Measurements from ENCODE around the gene SLC12A9. TPM values are rescaled to one million over a fixed set of nuclear protein-coding genes. Genes with fewer than 3 reads are reported as not detected.
"Not testable (repeated sequence)": the region's sequence is repeated elsewhere in the genome, so short reads cannot be mapped to it uniquely, and the experiment has no call there.

The SLC12A9 gene
- total and polyA plus RNA-seq, 4 donors: 8.5 to 43.9 (median 27.3) TPM

DNA sequence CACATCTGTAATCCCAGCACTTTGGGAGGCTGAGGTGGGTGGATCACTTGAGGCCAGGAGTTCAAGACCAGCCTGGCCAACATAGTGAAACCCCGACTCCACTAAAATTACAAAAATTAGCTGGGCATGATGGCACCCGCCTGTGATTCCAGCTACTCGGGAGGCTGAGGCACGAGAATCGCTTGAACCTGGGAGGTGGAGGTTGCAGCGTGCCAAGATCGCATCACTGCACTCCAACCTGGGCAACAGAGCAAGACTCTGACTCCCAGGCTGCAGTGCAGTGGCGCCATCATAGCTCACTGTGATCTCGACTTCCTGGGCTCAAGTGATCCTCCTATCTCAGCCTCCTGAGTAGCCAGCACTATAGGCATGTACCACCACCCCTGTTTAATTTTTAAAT lies 2.4 kb downstream of the SLC12A9 start:
- not testable (repeated sequence) for H3K27ac ChIP-seq (ENCODE audit: low read depth in 1 of 2, low read length in 2 of 2); H3K4me3 ChIP-seq (ENCODE audit: low read length in 2 of 2); H3K27me3 ChIP-seq (ENCODE audit: control insufficient read depth in 1 of 2, insufficient read depth in 2 of 2, low read length in 1 of 2); H3K36me3 ChIP-seq (ENCODE audit: control insufficient read depth in 1 of 2, insufficient read depth in 2 of 2, low read length in 1 of 2); DNase-seq; H3K9me3 ChIP-seq (ENCODE audit: control insufficient read depth, low read length); H3K4me1 ChIP-seq (ENCODE audit: control insufficient read depth in 1 of 2, insufficient read depth in 2 of 2, low read length in 2 of 2); ATAC-seq (ENCODE audit: low FRiP score)
- intact Hi-C loops (cut with DNase I): loop anchor here in 1 of 2 donors (10.0 kb wide), 1 partner anchor 380 kb away; the partner anchor contains the start of gene TSC22D4
- WGBS, 2 donors: 94 to 96% methylated on average over 9 of the region's 9 CpGs

DNA sequence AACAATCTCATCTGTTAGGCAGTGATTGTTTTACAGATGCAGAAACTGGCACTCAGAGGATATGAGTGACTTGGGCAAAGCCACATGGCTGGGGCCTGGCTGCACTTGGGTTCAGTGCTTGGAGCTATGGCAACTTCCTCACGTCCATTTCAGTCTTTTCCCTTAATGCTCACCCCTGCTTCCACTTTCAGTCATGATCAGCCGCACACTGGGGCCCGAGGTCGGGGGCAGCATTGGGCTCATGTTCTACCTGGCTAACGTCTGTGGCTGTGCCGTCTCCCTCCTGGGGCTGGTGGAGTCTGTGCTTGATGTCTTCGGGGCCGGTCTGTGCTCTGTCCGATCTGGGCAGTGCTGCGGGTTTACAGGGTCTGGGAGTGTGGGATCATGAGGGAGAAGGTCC lies 3.0 kb downstream of the SLC12A9 start:
- Histone ChIP-seq H3K4me1 (ENCODE audit: control insufficient read depth in 1 of 2, insufficient read depth in 2 of 2, low read length in 2 of 2) (no peaks in the 10 kb centered on the region), H3K9me3 (ENCODE audit: control insufficient read depth, low read length) (no peaks in the 10 kb centered on the region), H3K27ac (ENCODE audit: low read depth in 1 of 2, low read length in 2 of 2) (no peak overlapping the region), H3K27me3 (ENCODE audit: control insufficient read depth in 1 of 2, insufficient read depth in 2 of 2, low read length in 1 of 2) (no peaks in the 10 kb centered on the region), H3K4me3 (ENCODE audit: low read length in 2 of 2) (no peak overlapping the region), H3K36me3 (ENCODE audit: control insufficient read depth in 1 of 2, insufficient read depth in 2 of 2, low read length in 1 of 2) (no peaks in the 10 kb centered on the region)
- 87% methylated on average over 10 of the region's 10 CpGs for WGBS, 2 donors
- intact Hi-C loops (cut with DNase I): loop anchor here in 1 of 2 donors (10.0 kb wide), 1 partner anchor 381 kb away; the partner anchor contains the start of gene TSC22D4
- DNase-seq: no peak
- ATAC-seq (ENCODE audit: low FRiP score): no peak

DNA sequence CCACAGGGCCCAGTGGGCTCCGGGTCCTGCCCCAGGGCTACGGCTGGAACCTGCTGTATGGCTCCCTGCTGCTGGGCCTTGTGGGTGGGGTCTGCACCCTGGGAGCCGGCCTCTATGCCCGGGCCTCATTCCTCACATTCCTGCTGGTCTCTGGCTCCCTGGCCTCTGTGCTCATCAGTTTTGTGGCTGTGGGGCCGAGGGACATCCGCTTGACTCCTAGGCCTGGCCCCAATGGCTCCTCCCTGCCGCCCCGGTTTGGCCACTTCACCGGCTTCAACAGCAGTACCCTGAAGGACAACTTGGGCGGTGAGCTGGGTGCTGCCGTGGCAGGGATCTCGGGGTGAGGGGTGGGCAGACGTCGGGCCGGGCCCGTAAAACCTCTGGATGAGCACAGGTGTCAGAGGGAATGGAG lies 4.4 kb downstream of the SLC12A9 start:
- Histone ChIP-seq H3K4me3 (ENCODE audit: low read length in 2 of 2) (no peak overlapping the region), H3K4me1 (ENCODE audit: control insufficient read depth in 1 of 2, insufficient read depth in 2 of 2, low read length in 2 of 2) (no peaks in the 10 kb centered on the region), H3K27ac (ENCODE audit: low read depth in 1 of 2, low read length in 2 of 2) (no peak overlapping the region), H3K9me3 (ENCODE audit: control insufficient read depth, low read length) (no peaks in the 10 kb centered on the region), H3K27me3 (ENCODE audit: control insufficient read depth in 1 of 2, insufficient read depth in 2 of 2, low read length in 1 of 2) (no peaks in the 10 kb centered on the region), H3K36me3 (ENCODE audit: control insufficient read depth in 1 of 2, insufficient read depth in 2 of 2, low read length in 1 of 2) (no peaks in the 10 kb centered on the region)
- WGBS, 2 donors: 88 to 91% methylated on average over 16 of the region's 16 CpGs
- ATAC-seq (ENCODE audit: low FRiP score) (no peak), DNase-seq (no peak)
- intact Hi-C loops (cut with DNase I): loop anchor here in 1 of 2 donors (10.0 kb wide), 1 partner anchor 382 kb away; the partner anchor contains the start of gene TSC22D4

DNA sequence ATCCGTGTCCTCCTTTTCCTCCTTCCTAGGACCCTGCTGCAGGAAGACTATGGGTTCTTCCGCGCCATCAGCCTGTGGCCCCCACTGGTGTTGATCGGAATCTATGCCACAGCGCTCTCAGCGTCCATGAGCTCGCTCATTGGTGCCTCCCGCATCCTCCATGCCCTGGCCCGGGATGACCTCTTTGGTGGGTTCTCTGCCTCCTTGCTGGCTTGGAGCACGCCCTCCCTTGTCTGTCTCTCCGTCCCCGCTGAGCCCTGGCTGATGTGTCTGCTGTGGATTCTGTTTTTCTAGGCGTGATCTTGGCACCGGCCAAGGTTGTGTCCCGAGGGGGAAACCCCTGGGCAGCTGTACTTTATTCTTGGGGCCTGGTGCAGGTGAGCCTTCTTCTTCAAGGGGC lies 7.3 kb downstream of the SLC12A9 start:
- 80 to 82% methylated on average over 15 of the region's 15 CpGs for WGBS, 2 donors
- Histone ChIP-seq H3K36me3 (ENCODE audit: control insufficient read depth in 1 of 2, insufficient read depth in 2 of 2, low read length in 1 of 2) (no peaks in the 10 kb centered on the region), H3K9me3 (ENCODE audit: control insufficient read depth, low read length) (no peaks in the 10 kb centered on the region), H3K27ac (ENCODE audit: low read depth in 1 of 2, low read length in 2 of 2) (no peak overlapping the region), H3K27me3 (ENCODE audit: control insufficient read depth in 1 of 2, insufficient read depth in 2 of 2, low read length in 1 of 2) (no peaks in the 10 kb centered on the region), H3K4me3 (ENCODE audit: low read length in 2 of 2) (no peak overlapping the region), H3K4me1 (ENCODE audit: control insufficient read depth in 1 of 2, insufficient read depth in 2 of 2, low read length in 2 of 2) (no peaks in the 10 kb centered on the region)
- ATAC-seq (ENCODE audit: low FRiP score) (no peak), DNase-seq (no peak)
- intact Hi-C loops (cut with DNase I): loop anchor here in 1 of 2 donors (10.0 kb wide), 1 partner anchor 385 kb away; the partner anchor contains the start of gene TSC22D4

DNA sequence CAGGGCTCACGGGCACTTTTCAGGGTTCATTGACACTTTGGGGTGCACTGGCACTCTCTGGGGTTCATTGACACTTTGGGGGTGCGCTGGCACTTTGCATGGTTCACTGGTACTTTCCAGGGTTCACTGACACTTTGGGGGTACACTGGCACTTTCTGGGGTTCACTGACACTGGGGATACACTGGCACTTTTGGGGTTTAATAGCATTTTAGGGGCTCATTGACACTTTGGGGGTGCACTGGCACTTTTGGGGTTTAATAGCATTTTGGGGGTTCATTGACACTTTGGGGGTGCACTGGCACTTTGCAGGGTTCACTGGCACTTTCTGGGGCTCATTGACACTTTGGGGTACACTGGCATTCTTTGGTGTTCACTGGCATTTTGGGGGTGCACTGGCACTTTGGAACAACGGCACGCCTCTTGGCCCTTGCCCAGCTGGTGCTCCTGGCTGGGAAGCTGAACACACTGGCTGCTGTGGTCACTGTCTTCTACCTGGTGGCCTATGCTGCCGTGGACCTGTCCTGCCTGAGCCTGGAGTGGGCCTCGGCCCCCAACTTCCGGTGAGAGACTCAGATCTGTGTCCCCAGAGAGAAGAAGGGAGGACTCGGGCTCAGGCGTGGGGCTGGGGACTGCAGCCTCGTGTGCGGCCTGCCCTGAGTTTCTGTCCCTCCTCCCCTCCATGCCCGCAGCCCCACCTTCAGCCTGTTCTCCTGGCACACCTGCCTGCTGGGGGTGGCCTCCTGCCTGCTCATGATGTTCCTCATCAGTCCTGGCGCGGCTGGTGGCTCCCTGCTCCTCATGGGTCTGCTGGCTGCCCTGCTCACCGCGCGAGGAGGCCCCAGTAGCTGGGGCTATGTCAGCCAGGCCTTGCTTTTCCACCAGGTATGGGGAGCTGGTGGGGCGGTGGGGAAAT lies 8.4 kb downstream of the SLC12A9 start:
- Histone ChIP-seq H3K27me3 (ENCODE audit: control insufficient read depth in 1 of 2, insufficient read depth in 2 of 2, low read length in 1 of 2) (no peaks in the 10 kb centered on the region), H3K27ac (ENCODE audit: low read depth in 1 of 2, low read length in 2 of 2) (no peak overlapping the region), H3K9me3 (ENCODE audit: control insufficient read depth, low read length) (no peaks in the 10 kb centered on the region), H3K4me1 (ENCODE audit: control insufficient read depth in 1 of 2, insufficient read depth in 2 of 2, low read length in 2 of 2) (no peaks in the 10 kb centered on the region), H3K4me3 (ENCODE audit: low read length in 2 of 2) (no peak overlapping the region), H3K36me3 (ENCODE audit: control insufficient read depth in 1 of 2, insufficient read depth in 2 of 2, low read length in 1 of 2) (no peaks in the 10 kb centered on the region)
- intact Hi-C loops (cut with DNase I): no loop called here
- no peak for DNase-seq
- 92% methylated on average over 18 of the region's 18 CpGs for WGBS, 2 donors
- no peak for ATAC-seq (ENCODE audit: low FRiP score)

DNA sequence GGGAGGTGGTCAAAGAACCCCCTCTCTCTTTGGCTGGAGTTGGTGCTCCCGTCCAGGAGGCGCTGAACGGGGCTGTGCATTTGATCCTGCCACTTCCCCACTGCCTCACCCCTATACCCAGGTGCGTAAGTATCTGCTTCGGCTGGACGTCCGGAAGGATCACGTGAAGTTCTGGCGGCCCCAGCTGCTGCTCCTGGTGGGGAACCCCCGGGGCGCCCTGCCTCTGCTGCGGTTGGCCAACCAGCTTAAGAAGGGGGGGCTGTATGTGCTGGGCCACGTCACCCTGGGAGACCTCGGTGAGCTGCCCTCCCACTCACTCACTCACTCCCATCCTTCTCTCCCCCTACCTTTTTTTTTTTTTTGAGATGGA lies 9.1 kb downstream of the SLC12A9 start:
- no peaks in the 10 kb centered on the region for H3K36me3 ChIP-seq (ENCODE audit: control insufficient read depth in 1 of 2, insufficient read depth in 2 of 2, low read length in 1 of 2)
- WGBS, 2 donors: 95% methylated on average over 14 of the region's 14 CpGs

DNA sequence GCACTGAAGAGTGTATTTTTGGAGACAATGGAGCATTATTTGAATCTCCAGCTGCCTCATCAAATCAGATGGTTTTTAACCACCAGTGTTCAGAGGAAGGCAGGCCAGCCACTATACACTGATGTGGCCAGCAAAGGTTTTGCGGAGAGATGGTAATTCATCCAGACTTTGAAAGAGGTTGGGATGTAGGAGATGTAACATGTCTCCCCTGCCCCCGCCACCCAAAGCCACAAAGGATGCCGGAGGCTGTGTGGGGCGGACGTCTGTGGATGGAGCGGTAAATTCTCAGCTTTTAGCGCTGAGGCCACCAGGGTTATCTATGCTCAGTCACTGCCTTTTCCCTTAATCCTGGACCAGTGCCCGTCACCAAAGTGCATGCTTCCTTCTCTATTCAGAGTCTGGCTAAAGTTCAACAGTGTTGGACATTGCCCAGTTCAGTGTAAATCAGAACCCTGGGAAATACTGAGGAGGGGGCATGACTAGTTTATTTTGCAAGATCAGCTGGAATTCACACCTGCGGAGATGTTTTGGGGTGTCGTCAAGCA lies 11.0 kb downstream of the SLC12A9 start:
- no peak overlapping the region for H3K4me3 ChIP-seq (ENCODE audit: low read length in 2 of 2)
- H3K4me1 ChIP-seq (ENCODE audit: control insufficient read depth in 1 of 2, insufficient read depth in 2 of 2, low read length in 2 of 2): no peaks in the 10 kb centered on the region
- 53 to 56% methylated on average over 10 of the region's 10 CpGs for WGBS, 2 donors
- H3K27me3 ChIP-seq (ENCODE audit: control insufficient read depth in 1 of 2, insufficient read depth in 2 of 2, low read length in 1 of 2): no peaks in the 10 kb centered on the region
- DNase-seq: no peak
- H3K9me3 ChIP-seq (ENCODE audit: control insufficient read depth, low read length): no peaks in the 10 kb centered on the region
- intact Hi-C loops (cut with DNase I): no loop called here
- H3K27ac ChIP-seq (ENCODE audit: low read depth in 1 of 2, low read length in 2 of 2): no peak overlapping the region
- no peak for ATAC-seq (ENCODE audit: low FRiP score)
- no peaks in the 10 kb centered on the region for H3K36me3 ChIP-seq (ENCODE audit: control insufficient read depth in 1 of 2, insufficient read depth in 2 of 2, low read length in 1 of 2)

More for the DNA sequence above, 9.1 kb downstream of the SLC12A9 start:
- DNase-seq (no peak), ATAC-seq (ENCODE audit: low FRiP score) (no peak)
- H3K9me3 ChIP-seq (ENCODE audit: control insufficient read depth, low read length): no peaks in the 10 kb centered on the region
- H3K4me3 ChIP-seq (ENCODE audit: low read length in 2 of 2): no peak overlapping the region
- no peaks in the 10 kb centered on the region for H3K4me1 ChIP-seq (ENCODE audit: control insufficient read depth in 1 of 2, insufficient read depth in 2 of 2, low read length in 2 of 2)
- H3K27me3 ChIP-seq (ENCODE audit: control insufficient read depth in 1 of 2, insufficient read depth in 2 of 2, low read length in 1 of 2): no peaks in the 10 kb centered on the region
- intact Hi-C loops (cut with DNase I): no loop called here
- H3K27ac ChIP-seq (ENCODE audit: low read depth in 1 of 2, low read length in 2 of 2): no peak overlapping the region

DNA sequence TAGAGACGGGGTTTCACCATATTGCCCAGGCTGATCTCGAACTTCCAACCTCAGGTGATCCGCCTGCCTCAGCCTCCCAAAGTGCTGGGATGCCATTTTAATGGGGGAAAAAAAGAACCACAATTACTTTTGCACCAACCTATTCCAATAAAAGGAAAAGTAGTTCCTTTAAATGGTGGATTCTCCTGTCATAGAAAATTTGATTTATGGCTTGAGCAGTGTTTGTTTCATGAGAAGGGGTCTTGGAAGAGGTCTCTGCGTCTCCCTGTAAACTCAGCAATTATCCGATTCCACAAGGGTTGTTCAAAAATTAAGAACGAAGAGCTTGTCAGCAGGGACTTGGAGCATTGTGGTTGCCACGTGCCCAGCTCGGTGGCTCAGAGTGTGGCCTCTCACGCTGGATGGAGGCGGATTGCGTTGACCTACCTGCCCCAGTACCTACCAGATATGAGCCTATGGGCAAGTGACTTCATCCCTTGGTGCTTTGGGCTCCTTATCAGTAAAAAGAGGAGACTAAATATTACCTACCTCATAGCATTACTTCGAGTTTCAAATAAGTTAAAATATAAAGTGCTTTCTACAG lies 11.8 kb downstream of the SLC12A9 start:
- Histone ChIP-seq H3K27me3 (ENCODE audit: control insufficient read depth in 1 of 2, insufficient read depth in 2 of 2, low read length in 1 of 2) (no peaks in the 10 kb centered on the region), H3K4me1 (ENCODE audit: control insufficient read depth in 1 of 2, insufficient read depth in 2 of 2, low read length in 2 of 2) (no peaks in the 10 kb centered on the region), H3K27ac (ENCODE audit: low read depth in 1 of 2, low read length in 2 of 2) (no peak overlapping the region), H3K36me3 (ENCODE audit: control insufficient read depth in 1 of 2, insufficient read depth in 2 of 2, low read length in 1 of 2) (no peaks in the 10 kb centered on the region), H3K4me3 (ENCODE audit: low read length in 2 of 2) (no peak overlapping the region), H3K9me3 (ENCODE audit: control insufficient read depth, low read length) (no peaks in the 10 kb centered on the region)
- intact Hi-C loops (cut with DNase I): no loop called here
- DNase-seq: no peak
- WGBS, 2 donors: 93 to 94% methylated on average over 12 of the region's 12 CpGs
- ATAC-seq (ENCODE audit: low FRiP score): no peak
